H1 (cell line): ENCODE data around the gene COL9A2. TPM values are rescaled to one million over a fixed set of nuclear protein-coding genes. Genes with fewer than 3 reads are reported as not detected.

Source experiments
- CTCF ChIA-PET: fragments of 300-600 bp; sonication (Branson Sonifier 250); formaldehyde crosslinking; loops from one replicate; lab custom pipeline; 2021; ENCODE audit not compliant: partially characterized antibody; lab: Charles Lee
- POLR2A ChIA-PET: fragments of 300-600 bp; sonication (Branson Sonifier 250); formaldehyde crosslinking; loops from one replicate; lab custom pipeline; 2021; ENCODE audit warnings: inconsistent platforms; ENCODE audit not compliant: partially characterized antibody; lab: Charles Lee
- DNase-seq, 2 experiments: peaks; one replicate each; pipeline versions ENCODE4 v3.0.0 to v3.0.0-alpha.2; 2010 to 2022; ENCODE audit warnings: low spot score in 2 of 2, low read depth in 1 of 2, mixed read lengths in 1 of 2
- FAIRE-seq: peaks from 2 replicates; lab custom pipeline; 2011; peaks lifted over from hg19 to GRCh38; lab: Jason Lieb, UNC
- H2AFZ ChIP-seq: 2 replicates; pipeline ENCODE4 v1.8.1; 2012; ENCODE audit warnings: low read length, inconsistent platforms
- H2AK5ac ChIP-seq: 2 replicates; pipeline ENCODE4 v1.6.1; 2013; ENCODE audit warnings: low read depth, low read length
- H2BK120ac ChIP-seq: replicated peaks from 2 replicates; pipeline ENCODE3; 2013; ENCODE audit warnings: low read depth, low read length, inconsistent platforms
- H2BK12ac ChIP-seq: 2 replicates; pipeline ENCODE4 v1.6.1; 2013; ENCODE audit warnings: low read depth, low read length
- H2BK15ac ChIP-seq: 2 replicates; pipeline ENCODE4 v1.6.1; 2013; ENCODE audit warnings: low read length
- H2BK20ac ChIP-seq: 2 replicates; pipeline ENCODE4 v1.6.1; 2013; ENCODE audit warnings: low read length
- H2BK5ac ChIP-seq: 2 replicates; pipeline ENCODE4 v1.6.1; 2013; ENCODE audit warnings: low read depth, low read length
- H3K14ac ChIP-seq: 2 replicates; pipeline ENCODE4 v1.6.1; 2013; ENCODE audit warnings: inconsistent platforms; ENCODE audit not compliant: insufficient read length
- H3K18ac ChIP-seq: 2 replicates; pipeline ENCODE4 v1.6.1; 2013; ENCODE audit warnings: low read length; ENCODE audit errors: extremely low read depth
- H3K23ac ChIP-seq: 2 replicates; pipeline ENCODE4 v1.6.1; 2013; ENCODE audit warnings: inconsistent platforms; ENCODE audit not compliant: insufficient read length
- H3K23me2 ChIP-seq: 2 replicates; pipeline ENCODE4 v1.6.1; 2013; ENCODE audit warnings: low read depth, low read length
- H3K27ac ChIP-seq: 2 replicates; pipeline ENCODE4 v1.6.1; 2011; ENCODE audit warnings: low read depth, low read length, inconsistent platforms
- H3K27me3 ChIP-seq, 4 experiments: replicated peaks in 1 of 4; 1 replicate in 1 of 4; 2 replicates in 3 of 4; pipeline versions ENCODE4 v1.6.1 to v1.8.1; 2011 to 2013; ENCODE audit warnings: low read length in 3 of 4, mild to moderate bottlenecking in 3 of 4, inconsistent platforms in 2 of 4, mixed read lengths in 2 of 4, moderate library complexity in 1 of 4; ENCODE audit not compliant: control insufficient read depth in 3 of 4, insufficient read depth in 3 of 4; ENCODE audit errors: extremely low read depth in 1 of 4
- H3K36me3 ChIP-seq, 4 experiments: 2 replicates each; pipeline versions ENCODE4 v1.6.1 to v1.8.1; 2011 to 2013; ENCODE audit warnings: mild to moderate bottlenecking in 4 of 4, low read length in 3 of 4, moderate library complexity in 2 of 4, control low read depth in 1 of 4, inconsistent platforms in 1 of 4; ENCODE audit not compliant: insufficient read depth in 4 of 4, control insufficient read depth in 2 of 4
- H3K4ac ChIP-seq: replicated peaks from 2 replicates; pipeline ENCODE3; 2013; ENCODE audit warnings: low read length, low read depth, mixed read lengths, inconsistent platforms; ENCODE audit not compliant: insufficient read length
- H3K4me1 ChIP-seq, 4 experiments: replicated peaks in 1 of 4; 1 replicate in 1 of 4; 2 replicates in 3 of 4; pipeline versions ENCODE4 v1.6.1 to v1.8.1; 2011 to 2013; ENCODE audit warnings: low read length in 3 of 4, inconsistent platforms in 2 of 4, mixed read lengths in 1 of 4; ENCODE audit not compliant: insufficient read depth in 4 of 4, control insufficient read depth in 3 of 4
- H3K4me2 ChIP-seq, 2 experiments: 2 replicates each; pipeline versions ENCODE4 v1.6.1 to v1.8.1; 2011 to 2013; ENCODE audit warnings: low read depth in 2 of 2, low read length in 2 of 2, control low read depth in 1 of 2, inconsistent platforms in 1 of 2, mild to moderate bottlenecking in 1 of 2; ENCODE audit not compliant: insufficient read depth in 1 of 2
- H3K4me3 ChIP-seq, 4 experiments: fragments of 200-600, 300-600 bp in 1 of 4; sonication (generic), shearing (Covaris generic), sonication (Bioruptor Twin) in 1 of 4; 2 replicates each; pipeline versions ENCODE4 v1.5.1 to v1.8.1; 2011 to 2016; ENCODE audit warnings: low read length in 4 of 4, low read depth in 3 of 4, control low read depth in 2 of 4, inconsistent platforms in 2 of 4, mild to moderate bottlenecking in 2 of 4, mixed read lengths in 1 of 4, moderate library complexity in 1 of 4; ENCODE audit not compliant: insufficient read depth in 2 of 4; ENCODE audit errors: extremely low read depth in 1 of 4
- H3K56ac ChIP-seq: replicated peaks from 2 replicates; pipeline ENCODE3; 2013; ENCODE audit warnings: low read depth, mild to moderate bottlenecking, mixed read lengths, low read length, inconsistent platforms; ENCODE audit not compliant: insufficient read length
- H3K79me1 ChIP-seq: 2 replicates; pipeline ENCODE4 v1.6.1; 2013; ENCODE audit warnings: low read depth, low read length, control low read depth
- H3K79me2 ChIP-seq, 2 experiments: 2 replicates each; pipeline versions ENCODE4 v1.6.1 to v1.8.1; 2012 to 2013; ENCODE audit warnings: low read length in 2 of 2, mild to moderate bottlenecking in 2 of 2, inconsistent platforms in 1 of 2; ENCODE audit not compliant: insufficient read depth in 2 of 2, control insufficient read depth in 1 of 2
- H3K9ac ChIP-seq, 4 experiments: replicated peaks in 1 of 4; 1 replicate in 1 of 4; 2 replicates in 3 of 4; pipeline versions ENCODE4 v1.6.1 to v1.8.1; 2011 to 2013; ENCODE audit warnings: low read depth in 3 of 4, low read length in 3 of 4, control low read depth in 2 of 4, mild to moderate bottlenecking in 2 of 4, moderate library complexity in 2 of 4, inconsistent platforms in 1 of 4; ENCODE audit errors: extremely low read depth in 1 of 4
- H3K9me3 ChIP-seq, 2 experiments: 2 replicates each; pipeline versions ENCODE4 v1.6.1 to v1.8.1; 2012 to 2013; ENCODE audit warnings: mild to moderate bottlenecking in 2 of 2, moderate library complexity in 2 of 2, control low read depth in 1 of 2, inconsistent platforms in 1 of 2, low read depth in 1 of 2, low read length in 1 of 2, mixed read lengths in 1 of 2; ENCODE audit not compliant: insufficient read depth in 2 of 2
- H4K20me1 ChIP-seq, 2 experiments: replicated peaks in 1 of 2; 2 replicates each; pipeline versions ENCODE3 to v1.8.1; 2011 to 2013; ENCODE audit warnings: inconsistent platforms in 2 of 2, low read length in 2 of 2, mild to moderate bottlenecking in 1 of 2; ENCODE audit not compliant: insufficient read depth in 2 of 2, control insufficient read depth in 1 of 2
- H4K5ac ChIP-seq: 2 replicates; pipeline ENCODE4 v1.6.1; 2013; ENCODE audit warnings: low read length, low read depth, mixed read lengths, inconsistent platforms; ENCODE audit not compliant: insufficient read length
- H4K8ac ChIP-seq: 2 replicates; pipeline ENCODE4 v1.8.0; 2013; ENCODE audit warnings: mild to moderate bottlenecking, moderate library complexity, low read length, inconsistent platforms; ENCODE audit not compliant: insufficient read depth; ENCODE audit errors: extremely low read depth
- H4K91ac ChIP-seq: replicated peaks from 2 replicates; pipeline ENCODE3; 2013; ENCODE audit warnings: low read length, mixed read lengths, inconsistent platforms; ENCODE audit not compliant: insufficient read length
- CBX8 ChIP-seq: fragments of 300-800, 300-1000 bp; sonication (generic); IDR thresholded peaks from 2 replicates; pipeline ENCODE4 v1.7.1; 2016; ENCODE audit warnings: low read depth, low read length, borderline replicate concordance
- SIRT6 ChIP-seq: IDR thresholded peaks from one replicate; pipeline ENCODE4 v1.7.1; 2012; ENCODE audit warnings: low read length, inconsistent platforms
- WGBS, 2 experiments: shearing (Covaris generic) in 1 of 2; methylation state at CpG; one replicate each; pipeline versions ENCODE4 v1.1.6 to v1.1.7; 2013 to 2015; ENCODE audit warnings: low lambda C conversion rate in 2 of 2, mixed read lengths in 2 of 2, inconsistent platforms in 1 of 2, low coverage in 1 of 2, missing lambda C conversion rate in 1 of 2; ENCODE audit not compliant: insufficient replicate concordance in 2 of 2, insufficient coverage in 1 of 2, insufficient read length in 1 of 2; ENCODE audit errors: extremely low coverage in 1 of 2, missing lambda C conversion rate in 1 of 2; 5-methylcytosine and 5-hydroxymethylcytosine counted together
- polyA plus RNA-seq, 7 experiments: library from polyadenylated mRNA; depleted of rRNA in 3 of 7; stranded (reverse) in 5 of 7; unstranded in 2 of 7; fragments of >200 nt in 5 of 7; fragments of 200-250 nt in 2 of 7; gene quantifications; 1 replicate in 5 of 7; 2 replicates in 1 of 7; 4 replicates in 1 of 7; pipeline versions ENCODE4 v1.2.1 to v1.2.3, GENCODE V29; 2011 to 2013; ENCODE audit warnings: missing spikeins in 2 of 7, mixed read lengths in 2 of 7
- total RNA-seq: library from RNA; stranded (reverse); fragmentation: NEBNext Ultra II Directional; extraction: Animal tissue kit (Norgen Biotek cat#: 25700); gene quantifications from 2 replicates; pipeline ENCODE4 v1.2.1, GENCODE V29; 2021

The COL9A2 gene
- total and polyA plus RNA-seq, 2 of the 8 experiments (the other 6 are each of a cell fraction or from before 2014, with no cell fraction given): 3.2 to 3.3 TPM

DNA sequence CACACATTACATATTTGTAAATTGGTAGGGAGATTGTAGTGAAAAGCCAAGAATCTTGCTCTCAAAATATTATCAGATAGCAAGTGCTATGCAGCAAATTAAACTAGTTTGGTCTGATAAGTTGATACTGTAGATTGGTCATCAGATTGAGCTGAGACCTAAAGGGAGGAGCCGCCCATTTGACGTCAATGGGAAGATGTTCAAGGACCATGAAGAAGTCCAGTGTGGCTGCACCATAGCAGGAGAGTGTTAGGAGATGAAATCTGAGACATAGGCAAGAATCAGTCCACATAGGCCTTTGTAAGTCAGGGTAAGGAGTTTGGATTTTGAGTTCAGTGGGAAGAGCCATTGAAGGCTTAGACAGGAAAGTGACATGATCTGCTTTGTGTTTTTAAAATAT, 42.8 kb downstream of the COL9A2 start:
- Histone ChIP-seq H3K79me2 (no peaks in the 10 kb centered on the region), H2AFZ (no peak overlapping the region), H3K4me1 (no peaks in the 10 kb centered on the region), H4K91ac (no peak overlapping the region), H2BK120ac (no peak overlapping the region), H2BK15ac (no peak overlapping the region), H3K27ac (no peak overlapping the region), H3K79me1 (no peaks in the 10 kb centered on the region), H3K9me3 (no peaks in the 10 kb centered on the region), H4K8ac (no peak overlapping the region), H3K4me2 (no peak overlapping the region), H3K4ac (no peak overlapping the region), H3K14ac (no peak overlapping the region), H3K18ac (no peak overlapping the region), H3K9ac (no peak overlapping the region), H2BK20ac (no peak overlapping the region), H2BK12ac (no peak overlapping the region), H3K56ac (no peak overlapping the region), H2AK5ac (no peak overlapping the region), H3K23ac (no peak overlapping the region), H4K5ac (no peak overlapping the region), H2BK5ac (no peak overlapping the region), H3K4me3 (no peak overlapping the region), H3K23me2 (no peaks in the 10 kb centered on the region; the same call in 1 of the 2 replicates), H4K20me1 (no peaks in the 10 kb centered on the region), H3K27me3 (no peaks in the 10 kb centered on the region), H3K36me3 (peaks cover 4 to 48% (median 12%) of the 10 kb centered on the region in 4 experiments; a peak in 7 of 8 replicates)
- DNase-seq (no peak), FAIRE-seq (no peak)
- ChIA-PET POLR2A (interaction anchor here (1.8 kb wide), 1 partner anchor 18 kb away, joined by 8 read pairs; no protein-coding TSS in a partner anchor), CTCF (interaction anchor here (0.7 to 1.2 kb wide), 2 partner anchors 8 to 64 kb away, joined by 3 read pairs; no protein-coding TSS in a partner anchor)
- TF ChIP-seq SIRT6 (no peak), CBX8 (no peak)
- WGBS, 2 experiments: 89% methylated on average over 2 of the region's 2 CpGs; no CpG with 5 or more reads in 1 of the 2 experiments
